HEK293 (cell line): ENCODE results near the gene ENGASE.

ENCODE experiments used
- CTCF ChIA-PET: fragments of 350-600 bp; formaldehyde crosslinking; extraction: SDS; loops from one replicate; lab custom pipeline; 2021; ENCODE audit warnings: antibody characterized with exemption; lab: Yijun Ruan, JAX
- POLR2A ChIA-PET: fragments of 300-600 bp; formaldehyde crosslinking; extraction: SDS; loops from one replicate; lab custom pipeline; 2020; ENCODE audit warnings: antibody characterized with exemption, inconsistent platforms; lab: Yijun Ruan, JAX
- H3K27ac ChIP-seq: fragments of 200-500 bp; sonication (Bioruptor generic); 2 replicates; pipeline ENCODE4 v1.5.1; 2014; ENCODE audit warnings: low read depth, low read length, control low read depth, inconsistent platforms; ENCODE audit errors: extremely low read depth
- H3K36me3 ChIP-seq, 2 experiments: fragments of 200-500 bp in 1 of 2; sonication (Bioruptor generic) in 1 of 2; 1 replicate in 1 of 2; 2 replicates in 1 of 2; pipeline ENCODE4 v1.5.1; 2014 to 2017; ENCODE audit warnings: inconsistent platforms in 2 of 2, low read length in 2 of 2; ENCODE audit not compliant: control insufficient read depth in 2 of 2, insufficient read depth in 1 of 2
- H3K4me1 ChIP-seq: fragments of 200-500 bp; sonication (Bioruptor generic); 2 replicates; pipeline ENCODE4 v1.5.1; 2014; ENCODE audit warnings: mild to moderate bottlenecking, low read length, inconsistent platforms; ENCODE audit not compliant: control insufficient read depth, insufficient read depth
- H3K4me3 ChIP-seq: 2 replicates; pipeline ENCODE4 v1.5.1; 2011; ENCODE audit warnings: low read depth, mild to moderate bottlenecking, control low read depth, low read length, moderate library complexity
- H3K9me3 ChIP-seq: fragments of 200-500 bp; sonication (Bioruptor generic); 2 replicates; pipeline ENCODE4 v1.5.1; 2014; ENCODE audit warnings: low read depth, low read length, inconsistent platforms; ENCODE audit not compliant: control insufficient read depth, insufficient read depth
- CTCF ChIP-seq: fragments of 450-650 bp; formaldehyde crosslinking; IDR thresholded peaks from 2 replicates; pipeline ENCODE4 v1.5.1; 2016; ENCODE audit warnings: missing biosample characterization, missing genetic modification characterization
- GLIS1 ChIP-seq: fragments of 450-650 bp; formaldehyde crosslinking; IDR thresholded peaks from 2 replicates; pipeline ENCODE4 v1.5.1; 2016; ENCODE audit warnings: missing biosample characterization, missing genetic modification characterization
- IKZF3 ChIP-seq: fragments of 450-650 bp; IDR thresholded peaks from 2 replicates; pipeline ENCODE4 v1.5.0; 2018; ENCODE audit warnings: missing biosample characterization, mild to moderate bottlenecking, missing genetic modification characterization, moderate library complexity
- KLF7 ChIP-seq: fragments of 450-650 bp; formaldehyde crosslinking; IDR thresholded peaks from 2 replicates; pipeline ENCODE4 v1.5.1; 2016; ENCODE audit warnings: missing biosample characterization, missing genetic modification characterization, borderline replicate concordance
- KLF9 ChIP-seq: fragments of 450-650 bp; formaldehyde crosslinking; IDR thresholded peaks from 2 replicates; pipeline ENCODE4 v1.5.1; 2016; ENCODE audit warnings: missing biosample characterization, missing genetic modification characterization, low read depth
- MEIS1 ChIP-seq: sonication (generic); formaldehyde crosslinking; IDR thresholded peaks from 2 replicates; pipeline ENCODE4 v1.8.1; 2022; ENCODE audit warnings: missing genetic modification reagents, mild to moderate bottlenecking, borderline replicate concordance
- OSR2 ChIP-seq: fragments of 450-650 bp; formaldehyde crosslinking; IDR thresholded peaks from 2 replicates; pipeline ENCODE4 v1.5.1; 2016; ENCODE audit warnings: missing biosample characterization, missing genetic modification characterization
- PATZ1 ChIP-seq: fragments of 450-650 bp; formaldehyde crosslinking; IDR thresholded peaks from 2 replicates; pipeline ENCODE4 v1.5.1; 2016; ENCODE audit warnings: missing biosample characterization, missing genetic modification characterization
- PRDM1 ChIP-seq: fragments of 450-650 bp; formaldehyde crosslinking; IDR thresholded peaks from 2 replicates; pipeline ENCODE4; 2016; ENCODE audit warnings: missing biosample characterization, missing genetic modification characterization
- TRIM28 ChIP-seq: IDR thresholded peaks from 2 replicates; pipeline ENCODE4 v1.6.1; 2011; ENCODE audit warnings: low read length, control low read depth, borderline replicate concordance
- YY2 ChIP-seq: fragments of 450-650 bp; formaldehyde crosslinking; IDR thresholded peaks from 2 replicates; pipeline ENCODE4 v1.5.1; 2016; ENCODE audit warnings: missing biosample characterization, missing genetic modification characterization
- ZBTB11 ChIP-seq: fragments of 450-650 bp; formaldehyde crosslinking; conservative IDR thresholded peaks from 2 replicates; pipeline ENCODE4 v1.5.1; 2016; ENCODE audit warnings: low read depth, missing biosample characterization, missing genetic modification characterization
- ZNF114 ChIP-seq: fragments of 450-650 bp; formaldehyde crosslinking; IDR thresholded peaks from 2 replicates; pipeline ENCODE4 v1.5.0; 2017; ENCODE audit warnings: missing biosample characterization, missing genetic modification characterization
- ZNF132 ChIP-seq: fragments of 450-650 bp; formaldehyde crosslinking; IDR thresholded peaks from 2 replicates; pipeline ENCODE4 v1.5.1; 2017; ENCODE audit warnings: missing biosample characterization, missing genetic modification characterization, borderline replicate concordance
- ZNF184 ChIP-seq: fragments of 450-650 bp; IDR thresholded peaks from 2 replicates; pipeline ENCODE4 v1.5.1; 2018; ENCODE audit warnings: missing biosample characterization, mild to moderate bottlenecking, missing genetic modification characterization
- ZNF350 ChIP-seq: fragments of 450-650 bp; formaldehyde crosslinking; IDR thresholded peaks from 2 replicates; pipeline ENCODE4 v1.5.0; 2017; ENCODE audit warnings: missing biosample characterization, mild to moderate bottlenecking, missing genetic modification characterization
- ZNF366 ChIP-seq: fragments of 450-650 bp; formaldehyde crosslinking; conservative IDR thresholded peaks from 2 replicates; pipeline ENCODE4 v1.5.1; 2016; ENCODE audit warnings: missing biosample characterization, missing genetic modification characterization
- ZNF449 ChIP-seq: fragments of 450-650 bp; formaldehyde crosslinking; IDR thresholded peaks from 2 replicates; pipeline ENCODE4 v1.5.1; 2017; ENCODE audit warnings: missing biosample characterization, mild to moderate bottlenecking, missing genetic modification characterization, moderate library complexity
- ZNF571 ChIP-seq: fragments of 450-650 bp; formaldehyde crosslinking; IDR thresholded peaks from 2 replicates; pipeline ENCODE4 v1.5.0; 2017; ENCODE audit warnings: missing biosample characterization, missing genetic modification characterization
- ZNF610 ChIP-seq: fragments of 450-650 bp; formaldehyde crosslinking; IDR thresholded peaks from 2 replicates; pipeline ENCODE4 v1.5.1; 2016; ENCODE audit warnings: missing biosample characterization, missing genetic modification characterization, borderline replicate concordance
- ZNF624 ChIP-seq: fragments of 450-650 bp; formaldehyde crosslinking; IDR thresholded peaks from 2 replicates; pipeline ENCODE4 v1.5.1; 2017; ENCODE audit warnings: missing biosample characterization, missing genetic modification characterization
- ZNF626 ChIP-seq: fragments of 450-650 bp; sonication (Bioruptor Pico); formaldehyde crosslinking; IDR thresholded peaks from 2 replicates; pipeline ENCODE4 v1.5.1; 2018; ENCODE audit warnings: missing biosample characterization, missing genetic modification characterization, inconsistent platforms
- ZNF664 ChIP-seq: fragments of 450-650 bp; formaldehyde crosslinking; IDR thresholded peaks from 2 replicates; pipeline ENCODE4 v1.5.1; 2016; ENCODE audit warnings: missing biosample characterization, missing genetic modification characterization
- ZNF677 ChIP-seq: fragments of 450-650 bp; IDR thresholded peaks from 2 replicates; pipeline ENCODE4 v1.5.0; 2018; ENCODE audit warnings: missing biosample characterization, mild to moderate bottlenecking, missing genetic modification characterization, moderate library complexity
- ZNF791 ChIP-seq: fragments of 450-650 bp; formaldehyde crosslinking; IDR thresholded peaks from 2 replicates; pipeline ENCODE4 v1.5.1; 2016; ENCODE audit warnings: missing biosample characterization, missing genetic modification characterization
- ZNF837 ChIP-seq: fragments of 450-650 bp; formaldehyde crosslinking; IDR thresholded peaks from 2 replicates; pipeline ENCODE4 v1.5.1; 2016; ENCODE audit warnings: missing biosample characterization, missing genetic modification characterization
- ZNF843 ChIP-seq: fragments of 450-650 bp; formaldehyde crosslinking; IDR thresholded peaks from 2 replicates; pipeline ENCODE4 v1.5.1; 2016; ENCODE audit warnings: missing biosample characterization, missing genetic modification characterization

ENGASE gene

GRCh38 chr17:79036181-79036580 is 38.4 kb upstream of the ENGASE start:
- H3K4me1 ChIP-seq, result peaks cover 8% of the 10 kb centered on the region; the same call in 1 of the 2 replicates
- no peak overlapping the region for H3K27ac ChIP-seq
- ChIA-PET CTCF (interaction anchor here (0.6 to 7.5 kb wide), 11 partner anchors 9 to 356 kb away, joined by 3 to 119 read pairs (median 4); no protein-coding TSS in a partner anchor), POLR2A (interaction anchor here (0.5 to 1.4 kb wide), 2 partner anchors 9 to 170 kb away, joined by 3 to 4 read pairs; no protein-coding TSS in a partner anchor)
- H3K36me3 ChIP-seq, result no peaks in the 10 kb centered on the region
- no peak for TF ChIP-seq ZNF571 (tag by site-specific recombination)
- no peak for TF ChIP-seq ZNF350 (tag by site-specific recombination)
- no peak for TF ChIP-seq ZNF184 (tag by site-specific recombination)
- TF ChIP-seq ZNF791, result no peak
- no peak for TF ChIP-seq ZNF132 (tag by site-specific recombination)
- TF ChIP-seq YY2 (tag by site-specific recombination), result no peak
- TF ChIP-seq MEIS1 (CRISPR knock-in tag), result no peak
- no peak for TF ChIP-seq ZBTB11
- TF ChIP-seq TRIM28, result no peak
- TF ChIP-seq ZNF449 (tag by site-specific recombination), result no peak
- no peak for TF ChIP-seq ZNF626 (tag by site-specific recombination)
- no peak for TF ChIP-seq ZNF114 (tag by site-specific recombination)
- TF ChIP-seq IKZF3 (tag by site-specific recombination), result no peak
- no peak for TF ChIP-seq KLF7 (tag by site-specific recombination)
- no peaks in the 10 kb centered on the region for H3K9me3 ChIP-seq
- H3K4me3 ChIP-seq, result no peak overlapping the region

- no peak overlapping the region for H3K27ac ChIP-seq
- CTCF ChIA-PET, result interaction anchor here (0.6 to 7.5 kb wide), 11 partner anchors 8 to 364 kb away, joined by 3 to 119 read pairs (median 4); no protein-coding TSS in a partner anchor
- no peaks in the 10 kb centered on the region for H3K9me3 ChIP-seq
- H3K36me3 ChIP-seq, result no peaks in the 10 kb centered on the region
- POLR2A ChIA-PET, result interaction anchor here (0.6 to 1.4 kb wide), 2 partner anchors 8 to 10 kb away, joined by 4 to 6 read pairs; no protein-coding TSS in a partner anchor
- no peak overlapping the region for H3K4me3 ChIP-seq
- TF ChIP-seq PATZ1 (tag by site-specific recombination), result no peak
- no peak for TF ChIP-seq ZNF610 (tag by site-specific recombination)
- TF ChIP-seq ZNF366 (tag by site-specific recombination), result no peak
- no peak for TF ChIP-seq ZNF843 (tag by site-specific recombination)
- no peak for TF ChIP-seq OSR2 (tag by site-specific recombination)
- no peak for TF ChIP-seq ZNF664 (tag by site-specific recombination)
- no peak for TF ChIP-seq ZNF791
- no peak for TF ChIP-seq ZNF624
- TF ChIP-seq ZNF677 (tag by site-specific recombination), result no peak
- no peak for TF ChIP-seq ZNF184 (tag by site-specific recombination)
- no peak for TF ChIP-seq PRDM1
- no peak for TF ChIP-seq TRIM28
- no peak for TF ChIP-seq KLF9 (tag by site-specific recombination)
- no peak for TF ChIP-seq GLIS1 (tag by site-specific recombination)
- TF ChIP-seq ZNF837 (tag by site-specific recombination), result no peak
- no peak for TF ChIP-seq CTCF
- H3K4me1 ChIP-seq, result peaks cover 8% of the 10 kb centered on the region; the same call in 1 of the 2 replicates
Observed at GRCh38 chr17:79036596-79036995, 38.0 kb upstream of the ENGASE start.
